K562 (cell line): ENCODE measurements around the gene POLR2C. TPM values are rescaled to one million over a fixed set of nuclear protein-coding genes. Genes with fewer than 3 reads are reported as not detected.

Source experiments
- CC2D1A ChIP-seq: fragments of 450-650 bp; IDR thresholded peaks from 2 replicates; pipeline ENCODE4 v1.6.1; 2017; ENCODE audit warnings: mild to moderate bottlenecking
- LEF1 ChIP-seq: fragments of 450-650 bp; IDR thresholded peaks from 2 replicates; pipeline ENCODE4 v1.6.1; 2016; ENCODE audit warnings: mild to moderate bottlenecking
- POLR2A ChIP-seq: fragments of 450-650 bp; conservative IDR thresholded peaks from 2 replicates; pipeline ENCODE4 v1.6.1; 2016
- PTBP1 ChIP-seq: fragments of 200-400 bp; formaldehyde crosslinking; IDR thresholded peaks from 2 replicates; pipeline ENCODE4 v1.6.1; 2017; ENCODE audit warnings: low read depth, low read length
- PURB ChIP-seq: sonication (generic); formaldehyde crosslinking; IDR thresholded peaks from 2 replicates; pipeline ENCODE4 v1.9.0; 2021; ENCODE audit warnings: low read depth, mild to moderate bottlenecking, missing genetic modification reagents
- RNF219 ChIP-seq: fragments of 250-450 bp; sonication (Bioruptor Pico); IDR thresholded peaks from 2 replicates; pipeline ENCODE4 v1.5.0; 2022; ENCODE audit warnings: mild to moderate bottlenecking
- SREBF1 ChIP-seq: fragments of 150-350 bp; IDR thresholded peaks from 2 replicates; pipeline ENCODE4 v1.6.1; 2014; ENCODE audit warnings: antibody characterized with exemption, low read depth, low read length, borderline replicate concordance
- TBP ChIP-seq: optimal IDR thresholded peaks from 2 replicates; pipeline ENCODE3; 2011; ENCODE audit warnings: low read depth, low read length, improper control_type of control experiment
- TEAD1 ChIP-seq, 2 experiments: fragments of 450-650 bp in 1 of 2; sonication (generic) in 1 of 2; formaldehyde crosslinking; IDR thresholded peaks; 2 replicates each; pipeline versions ENCODE4 v1.4.0 to v1.8.0; 2020 to 2022; ENCODE audit warnings: mild to moderate bottlenecking in 2 of 2, missing genetic modification reagents in 1 of 2
- ZNF511 ChIP-seq: sonication (generic); formaldehyde crosslinking; IDR thresholded peaks from 2 replicates; pipeline ENCODE4 v1.8.0; 2022; ENCODE audit warnings: mild to moderate bottlenecking, missing genetic modification reagents
- ZNF551 ChIP-seq: fragments of 250-450 bp; sonication (Bioruptor Pico); IDR thresholded peaks from 2 replicates; pipeline ENCODE4 v1.5.0; 2021; ENCODE audit warnings: mild to moderate bottlenecking, moderate library complexity
- polyA plus RNA-seq, 8 experiments: library from polyadenylated mRNA; depleted of rRNA in 4 of 8; stranded (reverse) in 5 of 8; unstranded in 3 of 8; fragments of >200 nt; fragmentation: Nextera tagmentation in 2 of 8; fragmentation: Illumina TruSeq in 1 of 8; extraction: Ambion mirVana in 2 of 8; extraction: Trizol in 1 of 8; gene quantifications; 2 replicates each; pipeline versions ENCODE4 v1.2.1 to v1.2.3, GENCODE V29; 2011 to 2014; ENCODE audit warnings: inconsistent platforms in 1 of 8, missing spikeins in 1 of 8
- total RNA-seq, 7 experiments: library from RNA; depleted of rRNA in 6 of 7; stranded (reverse); fragments of >200 nt in 6 of 7; fragmentation: Illumina TruSeq in 2 of 7; extraction: Trizol in 2 of 7; gene quantifications; 2 replicates each; pipeline versions ENCODE4 v1.2.1 to v1.2.3, GENCODE V29; 2011 to 2021; ENCODE audit warnings: low replicate concordance in 1 of 7
- TF ChIP-seq, protein P1 (sequence below): fragments of 450-650 bp; IDR thresholded peaks from 2 replicates; pipeline ENCODE4 v1.6.1; 2016; ENCODE audit warnings: antibody characterized with exemption
- TF ChIP-seq, protein P2 (sequence below): fragments of 450-650 bp; IDR thresholded peaks from 2 replicates; pipeline ENCODE4 v1.7.0; 2016; ENCODE audit warnings: borderline replicate concordance
- TF ChIP-seq, protein P3 (sequence below): fragments of 250-450 bp; sonication (Bioruptor Pico); IDR thresholded peaks from 2 replicates; pipeline ENCODE4 v1.4.0; 2020; ENCODE audit warnings: mild to moderate bottlenecking, moderate library complexity, borderline replicate concordance
- TF ChIP-seq, protein P4 (sequence below): fragments of 250-450 bp; sonication (Bioruptor Pico); IDR thresholded peaks from 2 replicates; pipeline ENCODE4 v1.4.0; 2020; ENCODE audit warnings: mild to moderate bottlenecking, moderate library complexity

The POLR2C gene
- total and polyA plus RNA-seq, 9 of the 15 experiments (the other 6 are each of a cell fraction or from before 2014, with no cell fraction given) = 70.3 to 163 (median 92.3) TPM

- no peak for TF ChIP-seq SREBF1
- TF ChIP-seq, protein P1, sequence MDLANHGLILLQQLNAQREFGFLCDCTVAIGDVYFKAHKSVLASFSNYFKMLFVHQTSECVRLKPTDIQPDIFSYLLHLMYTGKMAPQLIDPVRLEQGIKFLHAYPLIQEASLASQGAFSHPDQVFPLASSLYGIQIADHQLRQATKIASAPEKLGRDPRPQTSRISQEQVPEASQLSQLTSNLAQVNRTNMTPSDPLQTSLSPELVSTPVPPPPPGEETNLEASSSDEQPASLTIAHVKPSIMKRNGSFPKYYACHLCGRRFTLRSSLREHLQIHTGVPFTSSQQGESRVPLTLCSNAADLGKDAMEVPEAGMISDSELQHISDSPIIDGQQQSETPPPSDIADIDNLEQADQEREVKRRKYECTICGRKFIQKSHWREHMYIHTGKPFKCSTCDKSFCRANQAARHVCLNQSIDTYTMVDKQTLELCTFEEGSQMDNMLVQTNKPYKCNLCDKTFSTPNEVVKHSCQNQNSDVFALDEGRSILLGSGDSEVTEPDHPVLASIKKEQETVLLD = no peak
- no peak for TF ChIP-seq PURB
- TF ChIP-seq, protein P2, sequence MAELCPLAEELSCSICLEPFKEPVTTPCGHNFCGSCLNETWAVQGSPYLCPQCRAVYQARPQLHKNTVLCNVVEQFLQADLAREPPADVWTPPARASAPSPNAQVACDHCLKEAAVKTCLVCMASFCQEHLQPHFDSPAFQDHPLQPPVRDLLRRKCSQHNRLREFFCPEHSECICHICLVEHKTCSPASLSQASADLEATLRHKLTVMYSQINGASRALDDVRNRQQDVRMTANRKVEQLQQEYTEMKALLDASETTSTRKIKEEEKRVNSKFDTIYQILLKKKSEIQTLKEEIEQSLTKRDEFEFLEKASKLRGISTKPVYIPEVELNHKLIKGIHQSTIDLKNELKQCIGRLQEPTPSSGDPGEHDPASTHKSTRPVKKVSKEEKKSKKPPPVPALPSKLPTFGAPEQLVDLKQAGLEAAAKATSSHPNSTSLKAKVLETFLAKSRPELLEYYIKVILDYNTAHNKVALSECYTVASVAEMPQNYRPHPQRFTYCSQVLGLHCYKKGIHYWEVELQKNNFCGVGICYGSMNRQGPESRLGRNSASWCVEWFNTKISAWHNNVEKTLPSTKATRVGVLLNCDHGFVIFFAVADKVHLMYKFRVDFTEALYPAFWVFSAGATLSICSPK = no peak
- TF ChIP-seq POLR2A = peak; percentile 97
- TF ChIP-seq, protein P3, sequence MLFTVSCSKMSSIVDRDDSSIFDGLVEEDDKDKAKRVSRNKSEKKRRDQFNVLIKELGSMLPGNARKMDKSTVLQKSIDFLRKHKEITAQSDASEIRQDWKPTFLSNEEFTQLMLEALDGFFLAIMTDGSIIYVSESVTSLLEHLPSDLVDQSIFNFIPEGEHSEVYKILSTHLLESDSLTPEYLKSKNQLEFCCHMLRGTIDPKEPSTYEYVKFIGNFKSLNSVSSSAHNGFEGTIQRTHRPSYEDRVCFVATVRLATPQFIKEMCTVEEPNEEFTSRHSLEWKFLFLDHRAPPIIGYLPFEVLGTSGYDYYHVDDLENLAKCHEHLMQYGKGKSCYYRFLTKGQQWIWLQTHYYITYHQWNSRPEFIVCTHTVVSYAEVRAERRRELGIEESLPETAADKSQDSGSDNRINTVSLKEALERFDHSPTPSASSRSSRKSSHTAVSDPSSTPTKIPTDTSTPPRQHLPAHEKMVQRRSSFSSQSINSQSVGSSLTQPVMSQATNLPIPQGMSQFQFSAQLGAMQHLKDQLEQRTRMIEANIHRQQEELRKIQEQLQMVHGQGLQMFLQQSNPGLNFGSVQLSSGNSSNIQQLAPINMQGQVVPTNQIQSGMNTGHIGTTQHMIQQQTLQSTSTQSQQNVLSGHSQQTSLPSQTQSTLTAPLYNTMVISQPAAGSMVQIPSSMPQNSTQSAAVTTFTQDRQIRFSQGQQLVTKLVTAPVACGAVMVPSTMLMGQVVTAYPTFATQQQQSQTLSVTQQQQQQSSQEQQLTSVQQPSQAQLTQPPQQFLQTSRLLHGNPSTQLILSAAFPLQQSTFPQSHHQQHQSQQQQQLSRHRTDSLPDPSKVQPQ (CRISPR knock-in tag) = no peak
- no peak for TF ChIP-seq PTBP1
- TF ChIP-seq TEAD1 (CRISPR knock-in tag; IDR thresholded peaks at IDR 0.05) = peak in 1 of 2 experiments; percentile 23; a peak in 1 of 4 replicates
- TF ChIP-seq ZNF511 (CRISPR knock-in tag) = no peak
- TF ChIP-seq, protein P4, sequence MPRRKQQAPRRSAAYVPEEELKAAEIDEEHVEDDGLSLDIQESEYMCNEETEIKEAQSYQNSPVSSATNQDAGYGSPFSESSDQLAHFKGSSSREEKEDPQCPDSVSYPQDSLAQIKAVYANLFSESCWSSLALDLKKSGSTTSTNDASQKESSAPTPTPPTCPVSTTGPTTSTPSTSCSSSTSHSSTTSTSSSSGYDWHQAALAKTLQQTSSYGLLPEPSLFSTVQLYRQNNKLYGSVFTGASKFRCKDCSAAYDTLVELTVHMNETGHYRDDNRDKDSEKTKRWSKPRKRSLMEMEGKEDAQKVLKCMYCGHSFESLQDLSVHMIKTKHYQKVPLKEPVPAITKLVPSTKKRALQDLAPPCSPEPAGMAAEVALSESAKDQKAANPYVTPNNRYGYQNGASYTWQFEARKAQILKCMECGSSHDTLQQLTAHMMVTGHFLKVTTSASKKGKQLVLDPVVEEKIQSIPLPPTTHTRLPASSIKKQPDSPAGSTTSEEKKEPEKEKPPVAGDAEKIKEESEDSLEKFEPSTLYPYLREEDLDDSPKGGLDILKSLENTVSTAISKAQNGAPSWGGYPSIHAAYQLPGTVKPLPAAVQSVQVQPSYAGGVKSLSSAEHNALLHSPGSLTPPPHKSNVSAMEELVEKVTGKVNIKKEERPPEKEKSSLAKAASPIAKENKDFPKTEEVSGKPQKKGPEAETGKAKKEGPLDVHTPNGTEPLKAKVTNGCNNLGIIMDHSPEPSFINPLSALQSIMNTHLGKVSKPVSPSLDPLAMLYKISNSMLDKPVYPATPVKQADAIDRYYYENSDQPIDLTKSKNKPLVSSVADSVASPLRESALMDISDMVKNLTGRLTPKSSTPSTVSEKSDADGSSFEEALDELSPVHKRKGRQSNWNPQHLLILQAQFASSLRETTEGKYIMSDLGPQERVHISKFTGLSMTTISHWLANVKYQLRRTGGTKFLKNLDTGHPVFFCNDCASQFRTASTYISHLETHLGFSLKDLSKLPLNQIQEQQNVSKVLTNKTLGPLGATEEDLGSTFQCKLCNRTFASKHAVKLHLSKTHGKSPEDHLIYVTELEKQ (CRISPR knock-in tag) = no peak
- TF ChIP-seq LEF1 = no peak
- peak; percentile 66; the same call in 1 of the 2 replicates for TF ChIP-seq CC2D1A
- TF ChIP-seq RNF219 = no peak
- TF ChIP-seq TBP = peak; percentile 89
- no peak for TF ChIP-seq ZNF551 (CRISPR knock-in tag)
These were observed at the start of gene POLR2C (continued) for GRCh38 chr16:57462209-57462977.
